WERI-Rb-1 (cell line): ENCODE results near the gene CUX1.
"Not testable (repeated sequence)": the region's sequence is repeated elsewhere in the genome, so short reads cannot be mapped to it uniquely, and the experiment has no call there.

Experiments used
- DNase-seq: peaks from one replicate; pipeline ENCODE4 v3.0.0-alpha.2; 2020
- H3K27ac ChIP-seq: fragments of 250-450 bp; sonication (Bioruptor Pico); 2 replicates; pipeline ENCODE4 v1.5.1; 2020; ENCODE audit warnings: mild to moderate bottlenecking, moderate library complexity
- H3K27me3 ChIP-seq: fragments of 250-450 bp; sonication (Bioruptor Pico); 2 replicates; pipeline ENCODE4 v1.5.1; 2021; ENCODE audit warnings: mild to moderate bottlenecking, low read depth, moderate library complexity; ENCODE audit not compliant: insufficient read depth, severe bottlenecking
- H3K36me3 ChIP-seq: fragments of 250-450 bp; sonication (Bioruptor Pico); 2 replicates; pipeline ENCODE4 v1.5.1; 2020; ENCODE audit warnings: mild to moderate bottlenecking, moderate library complexity
- H3K4me3 ChIP-seq: 2 replicates; pipeline ENCODE4 v1.5.1; 2011; ENCODE audit warnings: low read depth, mild to moderate bottlenecking, control low read depth, low read length
- H3K9me3 ChIP-seq: fragments of 250-450 bp; sonication (Bioruptor Pico); 2 replicates; pipeline ENCODE4 v1.5.1; 2021; ENCODE audit warnings: mild to moderate bottlenecking, moderate library complexity; ENCODE audit not compliant: severe bottlenecking
- CTCF ChIP-seq: IDR thresholded peaks from 2 replicates; pipeline ENCODE4 v1.5.1; 2011; ENCODE audit warnings: low read depth, mild to moderate bottlenecking, control low read depth, inconsistent platforms, low read length

The CUX1 gene

GRCh38 chr7:101819913-101820522 lies 2.6 kb downstream of the CUX1 start:
- H3K4me3 ChIP-seq, result no peak overlapping the region
- no peak overlapping the region for H3K27ac ChIP-seq
- TF ChIP-seq CTCF, result no peak
- no peak for DNase-seq
- no peaks in the 10 kb centered on the region for H3K27me3 ChIP-seq
- H3K9me3 ChIP-seq, result no peaks in the 10 kb centered on the region
- no peaks in the 10 kb centered on the region; the same call in none of the 2 replicates for H3K36me3 ChIP-seq

- H3K27ac ChIP-seq, result no peak overlapping the region
- H3K9me3 ChIP-seq, result no peaks in the 10 kb centered on the region
- no peaks in the 10 kb centered on the region for H3K27me3 ChIP-seq
- TF ChIP-seq CTCF, result no peak
- no peak overlapping the region for H3K4me3 ChIP-seq
- no peaks in the 10 kb centered on the region; the same call in none of the 2 replicates for H3K36me3 ChIP-seq
- no peak for DNase-seq
Measured at GRCh38 chr7:101820703-101821102, 3.3 kb downstream of the CUX1 start.

GRCh38 chr7:101822632-101823031 lies 5.2 kb downstream of the CUX1 start:
- not testable (repeated sequence) for H3K36me3 ChIP-seq, DNase-seq, H3K9me3 ChIP-seq, H3K4me3 ChIP-seq, H3K27ac ChIP-seq, H3K27me3 ChIP-seq

GRCh38 chr7:101823096-101823495 lies 5.7 kb downstream of the CUX1 start:
- no peak overlapping the region for H3K4me3 ChIP-seq
- no peaks in the 10 kb centered on the region for H3K27me3 ChIP-seq
- no peaks in the 10 kb centered on the region for H3K9me3 ChIP-seq
- H3K27ac ChIP-seq, result no peak overlapping the region
- no peak for DNase-seq
- H3K36me3 ChIP-seq, result no peaks in the 10 kb centered on the region; the same call in none of the 2 replicates
- no peak for TF ChIP-seq CTCF

- no peak overlapping the region for H3K27ac ChIP-seq
Measured at GRCh38 chr7:101823596-101823995, 6.2 kb downstream of the CUX1 start.

GRCh38 chr7:101824440-101824839 lies 7.0 kb downstream of the CUX1 start:
- Histone ChIP-seq H3K36me3 (no peaks in the 10 kb centered on the region; the same call in none of the 2 replicates), H3K27ac (no peak overlapping the region)
- no peak for TF ChIP-seq CTCF

More at GRCh38 chr7:101823596-101823995, 6.2 kb downstream of the CUX1 start:
- Histone ChIP-seq H3K27me3 (no peaks in the 10 kb centered on the region), H3K4me3 (no peak overlapping the region), H3K36me3 (no peaks in the 10 kb centered on the region; the same call in none of the 2 replicates), H3K9me3 (no peaks in the 10 kb centered on the region)
- DNase-seq, result no peak
- TF ChIP-seq CTCF, result no peak

More at GRCh38 chr7:101824440-101824839, 7.0 kb downstream of the CUX1 start:
- no peaks in the 10 kb centered on the region for H3K9me3 ChIP-seq
- H3K4me3 ChIP-seq, result no peak overlapping the region
- H3K27me3 ChIP-seq, result no peaks in the 10 kb centered on the region
- no peak for DNase-seq
